Activated T-helper 1 cell treated with anti-CD3 and anti-CD28 coated beads, Interleukin-12 subunit alpha, Interleukin-12 subunit beta, Interleukin-2, Interleukin-4 antibody, amounts not matched to agents 30 ng/mL and 10 ng/mL and 1 ng/mL, durations not matched to agents 14 hours and 24 hours and 36 hours (primary cell): ENCODE data around the gene POMT2. TPM values are rescaled to one million over a fixed set of nuclear protein-coding genes. Genes with fewer than 3 reads are reported as not detected.

Experiments
- DNase-seq: peaks from one replicate; pipeline ENCODE4 v3.0.0; 2021; ENCODE audit warnings: low spot score
- H3K27ac Mint-ChIP-seq: one replicate; pipeline ENCODE4 v1.8.0; 2021; ENCODE audit warnings: mild to moderate bottlenecking, mixed read lengths
- H3K27me3 Mint-ChIP-seq: one replicate; pipeline ENCODE4 v1.8.0; 2022; ENCODE audit warnings: mild to moderate bottlenecking, moderate library complexity, mixed read lengths; ENCODE audit not compliant: insufficient read depth
- H3K36me3 Mint-ChIP-seq: one replicate; pipeline ENCODE4 v1.8.0; 2021; ENCODE audit warnings: low read depth, mixed read lengths
- H3K4me1 Mint-ChIP-seq: one replicate; pipeline ENCODE4 v1.8.0; 2021; ENCODE audit warnings: low read depth, mixed read lengths
- H3K4me3 Mint-ChIP-seq: one replicate; pipeline ENCODE4 v1.8.0; 2021; ENCODE audit warnings: mild to moderate bottlenecking, moderate library complexity, mixed read lengths
- H3K9me3 Mint-ChIP-seq: one replicate; pipeline ENCODE4 v1.8.0; 2021; ENCODE audit warnings: mixed read lengths
- intact Hi-C: fragments of 100-400 bp; cut with micrococcal nuclease; formaldehyde crosslinking; loops from one replicate; pipeline ENCODE4 v1.15.1; 2024
- total RNA-seq: library from RNA; stranded (reverse); gene quantifications from 2 replicates; pipeline ENCODE4 v1.2.3, GENCODE V29; 2022

Gene POMT2
- total RNA-seq, 1 donor from 2014 or later, result 20.5 TPM

GRCh38 chr14:77267937-77268699 lies 52.6 kb downstream of the POMT2 start:
- peaks cover 46% of the 10 kb centered on the region for H3K27me3 Mint-ChIP-seq
- H3K27ac Mint-ChIP-seq, result no peak overlapping the region
- H3K4me3 Mint-ChIP-seq, result no peak overlapping the region
- no peak for DNase-seq
- H3K36me3 Mint-ChIP-seq, result no peaks in the 10 kb centered on the region
- no peaks in the 10 kb centered on the region for H3K4me1 Mint-ChIP-seq
- intact Hi-C loops, result no loop called here
- H3K9me3 Mint-ChIP-seq, result no peaks in the 10 kb centered on the region

GRCh38 chr14:77266336-77266735 lies 54.3 kb downstream of the POMT2 start:
- Mint-ChIP-seq H3K27me3 (peaks cover 35% of the 10 kb centered on the region), H3K4me3 (no peak overlapping the region), H3K9me3 (no peaks in the 10 kb centered on the region), H3K4me1 (no peaks in the 10 kb centered on the region), H3K27ac (no peak overlapping the region), H3K36me3 (no peaks in the 10 kb centered on the region)
- intact Hi-C loops, result no loop called here
- no peak for DNase-seq

- H3K36me3 Mint-ChIP-seq, result no peaks in the 10 kb centered on the region
- no peaks in the 10 kb centered on the region for H3K4me1 Mint-ChIP-seq
- H3K9me3 Mint-ChIP-seq, result no peaks in the 10 kb centered on the region
- intact Hi-C loops, result no loop called here
- H3K27me3 Mint-ChIP-seq, result peaks cover 34% of the 10 kb centered on the region
- no peak overlapping the region for H3K27ac Mint-ChIP-seq
- no peak overlapping the region for H3K4me3 Mint-ChIP-seq
- DNase-seq, result no peak
Measured at GRCh38 chr14:77265561-77266335, 54.9 kb downstream of the POMT2 start.

- intact Hi-C loops, result no loop called here
- Mint-ChIP-seq H3K36me3 (no peaks in the 10 kb centered on the region), H3K27me3 (peaks cover 34% of the 10 kb centered on the region), H3K27ac (no peak overlapping the region), H3K4me3 (no peak overlapping the region), H3K4me1 (no peaks in the 10 kb centered on the region), H3K9me3 (no peaks in the 10 kb centered on the region)
- no peak for DNase-seq
Measured at GRCh38 chr14:77265187-77265515, 55.5 kb downstream of the POMT2 start.

GRCh38 chr14:77264466-77265186 lies 56.1 kb downstream of the POMT2 start:
- Mint-ChIP-seq H3K27ac (no peak overlapping the region), H3K36me3 (no peaks in the 10 kb centered on the region), H3K27me3 (peaks cover 30% of the 10 kb centered on the region), H3K4me3 (no peak overlapping the region), H3K4me1 (no peaks in the 10 kb centered on the region), H3K9me3 (no peaks in the 10 kb centered on the region)
- intact Hi-C loops, result no loop called here
- no peak for DNase-seq

- Mint-ChIP-seq H3K9me3 (no peaks in the 10 kb centered on the region), H3K36me3 (no peaks in the 10 kb centered on the region), H3K4me1 (no peaks in the 10 kb centered on the region), H3K27me3 (peaks cover 15% of the 10 kb centered on the region), H3K4me3 (no peak overlapping the region), H3K27ac (no peak overlapping the region)
- intact Hi-C loops, result no loop called here
- DNase-seq, result no peak
Measured at GRCh38 chr14:77260631-77261030, 60.1 kb downstream of the POMT2 start.

- no peaks in the 10 kb centered on the region for H3K36me3 Mint-ChIP-seq
- H3K9me3 Mint-ChIP-seq, result no peaks in the 10 kb centered on the region
- no peak for DNase-seq
- peaks cover 12% of the 10 kb centered on the region for H3K27me3 Mint-ChIP-seq
- no peak overlapping the region for H3K4me3 Mint-ChIP-seq
- intact Hi-C loops, result no loop called here
- no peak overlapping the region for H3K27ac Mint-ChIP-seq
- no peaks in the 10 kb centered on the region for H3K4me1 Mint-ChIP-seq
Measured at GRCh38 chr14:77260199-77260598, 60.5 kb downstream of the POMT2 start.

DNA sequence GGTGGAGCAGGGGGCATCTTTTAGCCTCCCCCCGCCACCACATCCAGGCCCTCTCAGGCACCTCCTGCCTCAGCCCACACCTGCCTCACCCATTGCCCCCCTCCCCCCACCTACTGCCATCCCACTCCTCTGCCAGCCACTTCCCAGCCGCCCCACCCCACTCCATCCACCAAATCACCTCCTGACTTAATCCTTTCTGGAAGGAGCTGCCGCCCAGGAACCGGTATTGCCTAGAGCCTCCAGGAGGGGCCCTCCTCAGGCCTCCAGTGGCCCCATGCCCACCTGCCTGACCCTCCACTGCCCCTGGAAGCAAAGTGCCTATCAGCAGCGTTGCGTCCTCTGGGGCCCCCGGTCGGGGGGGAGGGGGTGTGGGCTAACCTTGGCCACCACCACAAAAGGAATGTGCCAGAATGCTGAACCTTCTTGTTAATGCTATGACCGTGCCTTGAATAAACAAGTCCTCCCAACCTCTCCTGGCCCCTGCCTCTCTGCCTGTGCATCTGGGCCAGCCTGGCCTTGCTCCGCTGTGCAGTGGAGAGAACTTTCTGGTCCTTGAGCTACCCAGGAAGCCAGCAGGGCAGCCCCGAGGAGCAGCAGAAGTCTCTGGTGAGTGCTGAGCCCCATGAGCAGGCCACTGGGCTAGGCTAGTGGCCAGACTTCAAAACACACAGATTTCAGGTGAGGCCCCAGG lies 61.5 kb downstream of the POMT2 start:
- no peaks in the 10 kb centered on the region for H3K36me3 Mint-ChIP-seq
- H3K27me3 Mint-ChIP-seq, result peaks cover 10% of the 10 kb centered on the region
- no peak for DNase-seq
- no peaks in the 10 kb centered on the region for H3K4me1 Mint-ChIP-seq
- intact Hi-C loops, result no loop called here
- H3K27ac Mint-ChIP-seq, result no peak overlapping the region
- no peak overlapping the region for H3K4me3 Mint-ChIP-seq
- no peaks in the 10 kb centered on the region for H3K9me3 Mint-ChIP-seq

DNA sequence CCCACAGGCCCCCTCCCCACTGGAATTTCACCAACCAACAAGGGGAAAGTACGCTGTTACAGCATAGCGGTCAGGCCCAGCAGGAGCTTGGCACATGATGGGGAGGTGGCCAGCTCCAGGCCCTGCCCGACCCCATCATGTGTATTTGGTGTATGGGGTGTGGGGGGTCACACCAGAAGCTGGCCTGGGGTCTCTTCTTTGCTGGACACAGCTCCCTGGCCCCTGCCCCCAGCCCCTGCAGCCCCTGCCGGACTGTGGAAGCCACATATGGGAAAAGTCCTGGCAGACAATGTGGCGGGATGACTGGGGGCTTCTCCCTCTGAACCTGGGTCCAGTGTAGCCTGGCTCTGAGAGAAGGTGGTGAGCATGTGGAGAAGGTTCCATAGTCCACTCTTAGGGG lies 62.1 kb downstream of the POMT2 start:
- Mint-ChIP-seq H3K27me3 (peaks cover 8% of the 10 kb centered on the region), H3K9me3 (no peaks in the 10 kb centered on the region), H3K36me3 (no peaks in the 10 kb centered on the region), H3K27ac (no peak overlapping the region), H3K4me3 (no peak overlapping the region), H3K4me1 (no peaks in the 10 kb centered on the region)
- intact Hi-C loops, result no loop called here
- DNase-seq, result no peak

- intact Hi-C loops, result no loop called here
- H3K4me1 Mint-ChIP-seq, result no peaks in the 10 kb centered on the region
- H3K27ac Mint-ChIP-seq, result no peak overlapping the region
- no peak for DNase-seq
- no peak overlapping the region for H3K4me3 Mint-ChIP-seq
- H3K9me3 Mint-ChIP-seq, result no peaks in the 10 kb centered on the region
- no peaks in the 10 kb centered on the region for H3K36me3 Mint-ChIP-seq
- H3K27me3 Mint-ChIP-seq, result peaks cover 7% of the 10 kb centered on the region
Measured at GRCh38 chr14:77257700-77258099, 63.0 kb downstream of the POMT2 start.

- H3K27ac Mint-ChIP-seq, result no peak overlapping the region
Measured at GRCh38 chr14:77256694-77257093, 64.0 kb downstream of the POMT2 start.

DNA sequence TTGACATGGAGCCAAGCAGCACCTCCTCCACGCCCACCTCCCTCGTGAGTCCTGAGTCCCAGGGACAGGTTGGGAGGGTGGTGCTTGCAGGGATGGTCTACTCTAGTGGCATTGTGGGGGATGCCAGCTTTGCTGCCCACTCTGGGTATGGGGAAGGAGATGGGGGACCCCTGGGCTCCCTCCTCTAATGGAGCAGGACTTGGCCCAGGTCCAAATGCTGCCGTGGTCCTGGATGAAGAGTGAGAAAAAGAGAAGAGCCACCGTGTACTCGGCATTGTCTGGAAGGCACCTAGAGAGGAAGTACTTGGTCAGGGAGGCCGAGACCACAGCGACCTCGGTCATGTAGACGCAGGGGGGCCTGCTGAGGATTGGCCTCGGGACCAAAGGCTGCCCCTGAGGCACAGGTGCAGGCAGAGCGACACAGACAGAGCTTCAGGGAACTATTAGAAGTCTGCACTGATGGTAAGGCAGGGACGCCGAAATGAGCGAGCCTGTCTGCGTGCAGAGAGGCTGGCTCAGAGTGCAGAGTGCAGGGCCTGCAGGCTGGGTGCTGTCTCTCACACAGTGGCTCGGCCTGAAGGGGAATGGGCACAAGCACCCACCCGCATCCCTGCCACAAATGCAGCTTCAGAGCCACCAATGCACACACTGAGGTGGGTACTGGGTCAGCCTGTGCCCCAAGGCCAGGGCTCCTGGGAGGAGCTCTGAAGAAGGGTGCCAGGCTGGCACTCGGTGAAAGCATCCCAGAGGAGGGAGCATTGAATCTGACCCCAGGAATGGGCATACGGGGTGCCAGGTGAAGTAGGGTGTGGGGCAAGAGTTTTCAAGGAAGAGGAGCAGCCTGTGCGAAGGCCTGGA lies 67.1 kb downstream of the POMT2 start:
- DNase-seq, result no peak
- no peak overlapping the region for H3K4me3 Mint-ChIP-seq
- H3K4me1 Mint-ChIP-seq, result no peaks in the 10 kb centered on the region
- H3K27ac Mint-ChIP-seq, result no peak overlapping the region
- no peaks in the 10 kb centered on the region for H3K9me3 Mint-ChIP-seq
- intact Hi-C loops, result no loop called here
- peaks cover 3% of the 10 kb centered on the region for H3K27me3 Mint-ChIP-seq
- H3K36me3 Mint-ChIP-seq, result no peaks in the 10 kb centered on the region

More at GRCh38 chr14:77256694-77257093, 64.0 kb downstream of the POMT2 start:
- intact Hi-C loops, result no loop called here
- Mint-ChIP-seq H3K9me3 (no peaks in the 10 kb centered on the region), H3K4me1 (no peaks in the 10 kb centered on the region), H3K36me3 (no peaks in the 10 kb centered on the region), H3K4me3 (no peak overlapping the region), H3K27me3 (peaks cover 7% of the 10 kb centered on the region)
- DNase-seq, result no peak
